ENCODE results near the gene LDLRAD4.

DNA sequence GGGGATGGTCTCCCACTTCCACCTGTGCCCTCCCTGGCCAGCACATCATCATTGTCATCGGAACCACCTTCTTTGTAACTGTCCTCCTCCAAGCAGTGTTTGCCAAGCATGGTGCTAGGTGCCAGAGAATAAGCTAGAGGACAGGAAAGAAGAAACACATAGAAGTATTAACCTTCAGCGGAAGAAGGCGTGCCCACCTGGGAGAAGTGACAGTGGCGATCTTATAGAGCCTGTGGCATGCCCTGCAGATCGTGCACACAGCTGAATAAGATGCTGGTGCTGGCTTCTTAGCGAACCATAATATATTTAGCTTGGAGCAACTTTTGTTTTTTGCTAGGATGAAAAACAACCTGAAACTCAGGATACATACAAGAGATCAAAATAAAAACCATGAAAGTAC lies 359.8 kb downstream of the LDLRAD4 start:
- TF ChIP-seq, protein P1, sequence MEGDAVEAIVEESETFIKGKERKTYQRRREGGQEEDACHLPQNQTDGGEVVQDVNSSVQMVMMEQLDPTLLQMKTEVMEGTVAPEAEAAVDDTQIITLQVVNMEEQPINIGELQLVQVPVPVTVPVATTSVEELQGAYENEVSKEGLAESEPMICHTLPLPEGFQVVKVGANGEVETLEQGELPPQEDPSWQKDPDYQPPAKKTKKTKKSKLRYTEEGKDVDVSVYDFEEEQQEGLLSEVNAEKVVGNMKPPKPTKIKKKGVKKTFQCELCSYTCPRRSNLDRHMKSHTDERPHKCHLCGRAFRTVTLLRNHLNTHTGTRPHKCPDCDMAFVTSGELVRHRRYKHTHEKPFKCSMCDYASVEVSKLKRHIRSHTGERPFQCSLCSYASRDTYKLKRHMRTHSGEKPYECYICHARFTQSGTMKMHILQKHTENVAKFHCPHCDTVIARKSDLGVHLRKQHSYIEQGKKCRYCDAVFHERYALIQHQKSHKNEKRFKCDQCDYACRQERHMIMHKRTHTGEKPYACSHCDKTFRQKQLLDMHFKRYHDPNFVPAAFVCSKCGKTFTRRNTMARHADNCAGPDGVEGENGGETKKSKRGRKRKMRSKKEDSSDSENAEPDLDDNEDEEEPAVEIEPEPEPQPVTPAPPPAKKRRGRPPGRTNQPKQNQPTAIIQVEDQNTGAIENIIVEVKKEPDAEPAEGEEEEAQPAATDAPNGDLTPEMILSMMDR (IDR thresholded peaks at IDR 0.05): no peak
- no peak for TF ChIP-seq POLR2A (IDR thresholded peaks at IDR 0.05)
